H9 (cell line): ENCODE data around the gene C1orf21. TPM values are rescaled to one million over a fixed set of nuclear protein-coding genes. Genes with fewer than 3 reads are reported as not detected.

Source experiments
- DNase-seq: peaks from one replicate; pipeline ENCODE4 v3.0.0-alpha.2; 2017
- H2AFZ ChIP-seq: one replicate; pipeline ENCODE4 v1.6.1; 2013; ENCODE audit warnings: mild to moderate bottlenecking, low read length, control low read depth, moderate library complexity
- H2AK5ac ChIP-seq: 2 replicates; pipeline ENCODE4 v1.6.1; 2013; ENCODE audit warnings: low read length, control low read depth, mixed read lengths; ENCODE audit not compliant: insufficient read length
- H2BK120ac ChIP-seq: one replicate; pipeline ENCODE4 v1.6.1; 2013; ENCODE audit warnings: low read depth, mild to moderate bottlenecking, low read length, control low read depth, inconsistent platforms; ENCODE audit not compliant: poor library complexity, severe bottlenecking
- H2BK12ac ChIP-seq: 2 replicates; pipeline ENCODE4 v1.6.1; 2013; ENCODE audit warnings: low read length, control low read depth, mixed read lengths, low read depth; ENCODE audit not compliant: insufficient read length
- H2BK15ac ChIP-seq: 2 replicates; pipeline ENCODE4 v1.6.1; 2013; ENCODE audit warnings: low read depth, low read length, control low read depth
- H2BK20ac ChIP-seq: one replicate; pipeline ENCODE4 v1.6.1; 2013; ENCODE audit warnings: low read depth, mild to moderate bottlenecking, low read length, control low read depth, inconsistent platforms; ENCODE audit not compliant: poor library complexity, severe bottlenecking
- H2BK5ac ChIP-seq: 2 replicates; pipeline ENCODE4 v1.6.1; 2013; ENCODE audit warnings: low read length, control low read depth, mixed read lengths; ENCODE audit not compliant: insufficient read length
- H3K14ac ChIP-seq: 2 replicates; pipeline ENCODE4 v1.6.1; 2013; ENCODE audit warnings: low read length, control low read depth; ENCODE audit not compliant: insufficient read depth
- H3K18ac ChIP-seq: 2 replicates; pipeline ENCODE4 v1.6.1; 2013; ENCODE audit warnings: low read depth, mild to moderate bottlenecking, mixed read lengths, low read length, control low read depth; ENCODE audit not compliant: insufficient read length
- H3K23ac ChIP-seq: 2 replicates; pipeline ENCODE4 v1.6.1; 2013; ENCODE audit warnings: low read length, control low read depth, mixed read lengths, low read depth; ENCODE audit not compliant: insufficient read length
- H3K23me2 ChIP-seq: 2 replicates; pipeline ENCODE4 v1.6.1; 2013; ENCODE audit warnings: low read depth, mild to moderate bottlenecking, mixed read lengths, low read length, control low read depth; ENCODE audit not compliant: insufficient read length, poor library complexity, severe bottlenecking
- H3K27ac ChIP-seq: 2 replicates; pipeline ENCODE4 v1.5.1; 2013; ENCODE audit warnings: low read length, control low read depth, mixed read lengths, low read depth; ENCODE audit not compliant: insufficient read length
- H3K27me3 ChIP-seq: 2 replicates; pipeline ENCODE4 v1.6.1; 2013; ENCODE audit warnings: low read length, control low read depth, inconsistent platforms; ENCODE audit not compliant: insufficient read depth
- H3K4ac ChIP-seq: 2 replicates; pipeline ENCODE4 v1.6.1; 2013; ENCODE audit warnings: low read depth, mild to moderate bottlenecking, control low read depth, inconsistent platforms, low read length, moderate library complexity
- H3K4me1 ChIP-seq: 2 replicates; pipeline ENCODE4 v1.6.1; 2013; ENCODE audit warnings: low read length, control low read depth, inconsistent platforms; ENCODE audit not compliant: insufficient read depth
- H3K4me2 ChIP-seq: 2 replicates; pipeline ENCODE4 v1.6.1; 2013; ENCODE audit warnings: low read length, control low read depth, mixed read lengths; ENCODE audit not compliant: insufficient read length, insufficient read depth
- H3K56ac ChIP-seq: 2 replicates; pipeline ENCODE4 v1.6.1; 2013; ENCODE audit warnings: low read depth, mild to moderate bottlenecking, mixed read lengths, low read length, control low read depth; ENCODE audit not compliant: insufficient read length
- H3K79me1 ChIP-seq: 2 replicates; pipeline ENCODE4 v1.6.1; 2013; ENCODE audit warnings: low read depth, mild to moderate bottlenecking, moderate library complexity, low read length, control low read depth, inconsistent platforms; ENCODE audit not compliant: insufficient read depth, poor library complexity, severe bottlenecking
- H3K79me2 ChIP-seq: 2 replicates; pipeline ENCODE4 v1.6.1; 2013; ENCODE audit warnings: low read length, control low read depth, inconsistent platforms; ENCODE audit not compliant: insufficient read depth
- H3K9ac ChIP-seq: 2 replicates; pipeline ENCODE4 v1.6.1; 2013; ENCODE audit warnings: low read length, control low read depth, mixed read lengths; ENCODE audit not compliant: insufficient read length; ENCODE audit errors: extremely low read depth
- H3K9me3 ChIP-seq: one replicate; pipeline ENCODE4 v1.6.1; 2013; ENCODE audit warnings: low read depth, low read length, inconsistent platforms; ENCODE audit not compliant: control insufficient read depth
- H3T11ph ChIP-seq: one replicate; pipeline ENCODE4 v1.6.1; 2013; ENCODE audit warnings: mild to moderate bottlenecking, low read length, control low read depth, inconsistent platforms
- H4K20me1 ChIP-seq: one replicate; pipeline ENCODE4 v1.6.1; 2013; ENCODE audit not compliant: control insufficient read depth, insufficient read length, insufficient read depth
- H4K5ac ChIP-seq: 2 replicates; pipeline ENCODE4 v1.6.1; 2013; ENCODE audit warnings: low read depth, mild to moderate bottlenecking, mixed read lengths, low read length, control low read depth; ENCODE audit not compliant: insufficient read length
- H4K8ac ChIP-seq: replicated peaks from 2 replicates; pipeline ENCODE4 v1.6.1; 2013; ENCODE audit warnings: low read length, control low read depth, mixed read lengths, low read depth; ENCODE audit not compliant: insufficient read length
- H4K91ac ChIP-seq: 2 replicates; pipeline ENCODE4 v1.6.1; 2013; ENCODE audit warnings: low read depth, mild to moderate bottlenecking, moderate library complexity, mixed read lengths, low read length, control low read depth; ENCODE audit not compliant: insufficient read length
- H3K27ac Mint-ChIP-seq, 3 experiments: 2 replicates in 2 of 3; 3 replicates in 1 of 3; pipeline ENCODE4 v1.8.0; 2020 to 2021; ENCODE audit warnings: mixed read lengths in 3 of 3, mild to moderate bottlenecking in 1 of 3, moderate library complexity in 1 of 3
- H3K27me3 Mint-ChIP-seq: 2 replicates; pipeline ENCODE4 v1.8.0; 2021; ENCODE audit warnings: low read depth, mild to moderate bottlenecking, moderate library complexity, mixed read lengths
- H3K36me3 Mint-ChIP-seq, 3 experiments: 2 replicates in 2 of 3; 3 replicates in 1 of 3; pipeline ENCODE4 v1.8.0; 2020 to 2021; ENCODE audit warnings: low read depth in 3 of 3, mixed read lengths in 3 of 3; ENCODE audit not compliant: insufficient read depth in 1 of 3
- H3K4me1 Mint-ChIP-seq, 2 experiments: 2 replicates each; pipeline ENCODE4 v1.8.0; 2020; ENCODE audit warnings: mixed read lengths in 2 of 2
- H3K4me3 Mint-ChIP-seq, 2 experiments: 2 replicates in 1 of 2; 3 replicates in 1 of 2; pipeline ENCODE4 v1.8.0; 2020 to 2021; ENCODE audit warnings: mild to moderate bottlenecking in 2 of 2, mixed read lengths in 2 of 2, moderate library complexity in 1 of 2
- H3K9me3 Mint-ChIP-seq, 2 experiments: 2 replicates in 1 of 2; 3 replicates in 1 of 2; pipeline ENCODE4 v1.8.0; 2020; ENCODE audit warnings: mild to moderate bottlenecking in 2 of 2, mixed read lengths in 2 of 2, moderate library complexity in 1 of 2
- CTCF ChIP-seq: fragments of 200-600 bp; sonication (generic); conservative IDR thresholded peaks from 3 replicates; pipeline ENCODE4 v1.8.0; 2021; ENCODE audit warnings: antibody characterized with exemption, mild to moderate bottlenecking
- WGBS: extraction: QIAGEN DNeasy Blood & Tissue Kit; methylation state at CpG from one replicate; pipeline ENCODE4 v1.1.7; 2013; ENCODE audit warnings: missing lambda C conversion rate, low lambda C conversion rate, mixed read lengths; ENCODE audit not compliant: insufficient read length; ENCODE audit errors: extremely low coverage; 5-methylcytosine and 5-hydroxymethylcytosine counted together
- total RNA-seq: library from RNA; stranded (reverse); gene quantifications from 2 replicates; pipeline ENCODE4 v1.2.1, GENCODE V29; 2021

Gene C1orf21
- total RNA-seq, 1 experiment from 2014 or later, result 36.0 TPM

- H4K20me1 ChIP-seq, result no peaks in the 10 kb centered on the region
- no peak overlapping the region for H3K27ac Mint-ChIP-seq
- H3K4ac ChIP-seq, result no peak overlapping the region
Observed at GRCh38 chr1:184608581-184608980, 221.8 kb downstream of the C1orf21 start.

More at GRCh38 chr1:184608581-184608980, 221.8 kb downstream of the C1orf21 start:
- Histone ChIP-seq H4K8ac (no peak overlapping the region), H2BK120ac (no peak overlapping the region), H3K27ac (no peak overlapping the region), H3K18ac (no peak overlapping the region), H4K91ac (no peak overlapping the region), H3K79me1 (no peaks in the 10 kb centered on the region), H3K23ac (no peak overlapping the region), H3K9me3 (no peaks in the 10 kb centered on the region), H3K9ac (no peak overlapping the region), H2BK20ac (no peak overlapping the region), H4K5ac (no peak overlapping the region), H2AFZ (no peak overlapping the region), H3K79me2 (no peaks in the 10 kb centered on the region), H3K27me3 (no peaks in the 10 kb centered on the region), H2BK5ac (no peak overlapping the region), H2AK5ac (no peak overlapping the region), H2BK15ac (no peak overlapping the region), H2BK12ac (no peak overlapping the region), H3K4me1 (peaks cover 9% of the 10 kb centered on the region; the same call in 1 of the 2 replicates), H3K56ac (no peak overlapping the region), H3K14ac (no peak overlapping the region), H3T11ph (no peak overlapping the region), H3K23me2 (no peaks in the 10 kb centered on the region), H3K4me2 (no peak overlapping the region)
- H3K36me3 Mint-ChIP-seq, result peaks cover 0 to 6% (median 0%) of the 10 kb centered on the region in 3 experiments; a peak in 2 of 7 replicates
- WGBS, result no CpG with 5 or more reads among the region's 4 CpGs
- no peaks in the 10 kb centered on the region for H3K27me3 Mint-ChIP-seq
- DNase-seq, result no peak
- peaks cover 19 to 24% of the 10 kb centered on the region in 2 experiments for H3K4me1 Mint-ChIP-seq
- no peak for TF ChIP-seq CTCF
- H3K9me3 Mint-ChIP-seq, result no peaks in the 10 kb centered on the region; a peak in 1 of 5 replicates
- H3K4me3 Mint-ChIP-seq, result no peak overlapping the region; a peak in 1 of 5 replicates
